Activated CD4-positive, alpha-beta T cell treated with anti-CD3 and anti-CD28 coated beads, Interleukin-2, Interleukin-4, amounts not matched to agents 100 ng/mL and 50 ng/mL, durations not matched to agents 16 hours and 8 hours (primary cell): ENCODE results near the gene NYAP1.
"Not testable (repeated sequence)": the region's sequence is repeated elsewhere in the genome, so short reads cannot be mapped to it uniquely, and the experiment has no call there.

Source experiments
- DNase-seq: peaks from one replicate; pipeline ENCODE4 v3.0.0-alpha.2; 2020; ENCODE audit warnings: low spot score

Gene NYAP1

DNA sequence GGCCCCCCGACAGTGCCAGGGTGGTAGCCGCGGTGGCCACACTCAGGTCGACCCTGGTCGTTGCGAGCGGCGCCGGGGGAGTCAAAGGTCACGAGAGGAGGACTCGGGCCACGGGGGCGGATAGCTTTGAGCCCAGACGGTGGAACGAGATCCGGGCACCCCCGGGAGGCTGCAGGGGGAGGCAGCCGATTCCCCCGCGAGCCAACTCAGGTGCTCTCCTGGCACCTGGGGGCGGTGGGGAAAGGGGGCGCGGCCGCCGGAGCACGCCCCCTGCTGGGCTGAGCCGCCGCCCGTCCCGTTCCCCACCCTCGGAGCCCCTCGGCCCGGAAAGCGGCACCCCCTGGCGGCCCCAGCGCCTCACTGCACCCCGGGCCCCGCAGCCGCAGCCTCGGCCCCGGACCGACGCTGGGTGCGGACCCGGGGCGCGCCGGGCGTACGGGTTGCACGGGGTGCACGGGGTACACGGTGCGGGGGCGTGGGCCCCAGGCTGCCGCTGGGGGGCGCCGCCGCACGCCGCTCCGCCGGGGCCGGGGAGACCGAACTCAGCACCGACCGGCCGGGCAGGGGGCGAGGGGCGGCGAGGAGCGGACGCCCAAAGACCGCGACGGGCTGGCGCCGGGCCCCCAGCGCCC lies 521 bp upstream of the NYAP1 start:
- peak; percentile 82 for DNase-seq

DNA sequence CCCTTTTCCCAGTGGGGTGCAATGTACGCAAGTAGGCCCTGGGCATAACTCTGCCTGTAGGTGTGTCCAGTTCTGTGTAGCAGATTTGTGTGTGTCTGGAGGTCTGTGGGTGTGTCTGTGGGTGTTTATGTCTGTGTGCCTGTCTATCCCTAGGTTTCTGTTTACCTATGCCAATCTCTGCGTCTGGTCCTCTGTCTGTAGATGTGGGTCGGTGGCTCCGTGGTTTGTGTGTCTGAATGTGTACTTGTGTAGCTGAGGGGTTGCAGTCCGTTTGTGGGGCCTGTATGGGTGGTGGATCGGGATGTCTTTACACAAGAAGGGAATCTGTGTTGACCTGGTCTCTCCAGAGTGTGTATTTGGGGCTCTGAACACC lies 932 bp downstream of the NYAP1 start:
- no peak for DNase-seq

- DNase-seq: no peak
These were observed 1.7 kb downstream of the NYAP1 start for GRCh38 chr7:100485471-100485876.

- no peak for DNase-seq
These were observed 2.4 kb downstream of the NYAP1 start for GRCh38 chr7:100486111-100486636.

- no peak for DNase-seq
These were observed 3.2 kb downstream of the NYAP1 start for GRCh38 chr7:100486753-100487446.

- DNase-seq: no peak
These were observed 4.8 kb downstream of the NYAP1 start for GRCh38 chr7:100488333-100489095.

DNA sequence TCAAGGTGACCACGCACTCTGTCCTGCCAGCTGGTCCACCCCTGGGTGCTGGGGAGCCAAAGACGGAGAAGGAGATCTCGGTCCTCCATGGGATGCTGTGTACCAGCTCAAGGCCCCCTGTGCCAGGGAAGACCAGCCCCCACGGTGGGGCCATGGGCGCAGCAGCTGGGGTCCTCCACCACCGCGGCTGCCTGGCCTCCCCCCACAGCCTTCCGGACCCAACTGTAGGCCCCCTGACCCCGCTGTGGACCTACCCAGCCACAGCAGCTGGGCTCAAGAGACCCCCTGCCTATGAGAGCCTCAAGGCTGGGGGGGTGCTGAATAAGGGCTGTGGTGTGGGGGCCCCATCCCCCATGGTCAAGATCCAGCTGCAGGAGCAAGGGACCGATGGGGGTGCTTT lies 5.4 kb downstream of the NYAP1 start:
- no peak for DNase-seq

DNA sequence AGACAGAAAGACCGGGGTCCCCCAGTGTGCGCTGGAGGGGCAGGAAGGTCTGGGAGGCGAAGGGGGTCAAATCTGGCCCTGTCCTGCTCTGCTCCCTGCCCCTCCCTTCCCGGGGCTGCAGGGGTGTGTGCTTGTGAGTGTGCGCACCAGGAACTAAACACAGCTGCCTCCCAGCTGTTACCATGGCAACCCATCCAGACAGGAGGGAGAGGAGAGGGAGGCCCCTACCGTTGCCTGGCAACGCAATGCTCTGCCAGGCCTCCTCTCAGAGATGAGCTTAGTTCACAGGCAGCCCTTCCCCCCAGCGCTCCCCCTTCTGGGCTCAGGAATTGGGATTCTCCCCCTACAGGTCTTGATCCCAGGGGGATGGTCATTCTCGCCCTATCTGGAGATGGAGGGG lies 6.1 kb downstream of the NYAP1 start:
- peak; percentile 48 for DNase-seq

GRCh38 chr7:100490483-100491191 lies 6.9 kb downstream of the NYAP1 start:
- no peak for DNase-seq

DNA sequence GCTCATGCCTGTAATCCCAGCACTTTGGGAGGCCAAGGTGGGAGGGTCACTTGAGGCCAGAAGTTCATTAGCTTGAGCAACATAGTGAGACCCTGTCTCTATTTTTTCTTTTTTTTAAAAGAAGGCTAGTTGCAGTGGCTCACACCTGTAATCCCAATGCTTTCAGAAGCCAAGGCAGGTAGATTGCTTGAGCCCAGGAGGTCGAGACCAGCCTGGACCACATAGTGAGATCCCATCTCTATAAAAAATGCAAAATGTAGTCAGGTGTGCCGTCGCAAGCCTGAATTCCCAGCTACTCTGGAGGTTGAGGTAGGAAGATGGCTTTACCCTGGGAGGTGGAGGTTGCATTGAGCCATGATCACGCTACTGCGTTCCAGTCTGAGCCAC lies 7.5 kb downstream of the NYAP1 start:
- no peak for DNase-seq

DNA sequence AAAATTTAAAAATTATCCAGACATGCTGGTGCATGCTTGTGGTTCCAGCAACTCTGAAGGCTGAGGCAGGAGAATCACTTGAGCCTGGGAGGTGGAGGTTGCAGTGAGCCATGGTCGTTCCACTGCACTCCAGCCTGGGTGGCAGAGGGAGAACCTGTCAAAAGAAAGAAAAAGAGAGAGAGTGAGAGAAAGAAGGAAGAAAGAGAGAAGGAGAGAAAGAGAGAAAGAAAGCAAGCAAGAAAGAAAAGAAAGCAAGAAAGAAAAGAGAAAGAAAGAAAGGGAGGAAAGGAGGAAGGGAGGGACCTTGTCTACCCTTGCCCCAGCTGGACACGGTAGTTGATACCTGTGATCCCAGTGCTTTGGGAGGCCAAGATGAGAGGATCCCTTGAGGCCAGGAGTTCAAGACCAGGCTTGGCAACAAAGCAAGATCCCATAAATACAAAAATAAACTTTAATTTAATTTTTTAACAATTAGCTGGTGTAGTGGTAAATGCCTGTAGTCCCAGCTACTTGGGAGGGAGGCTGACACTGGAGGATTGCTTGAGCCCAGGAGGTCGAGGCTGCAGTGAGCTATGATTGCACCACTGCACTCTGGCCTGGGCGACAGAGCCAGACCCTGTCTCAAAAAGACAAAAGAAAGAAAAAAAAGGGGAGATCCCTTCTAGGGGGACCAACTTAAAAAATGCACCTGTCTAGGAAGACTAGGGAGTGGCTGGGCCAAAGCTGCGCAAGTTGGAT lies 9.2 kb downstream of the NYAP1 start:
- no peak for DNase-seq

- peak; percentile 31 for DNase-seq
These were observed 9.9 kb downstream of the NYAP1 start for GRCh38 chr7:100493476-100494264.

DNA sequence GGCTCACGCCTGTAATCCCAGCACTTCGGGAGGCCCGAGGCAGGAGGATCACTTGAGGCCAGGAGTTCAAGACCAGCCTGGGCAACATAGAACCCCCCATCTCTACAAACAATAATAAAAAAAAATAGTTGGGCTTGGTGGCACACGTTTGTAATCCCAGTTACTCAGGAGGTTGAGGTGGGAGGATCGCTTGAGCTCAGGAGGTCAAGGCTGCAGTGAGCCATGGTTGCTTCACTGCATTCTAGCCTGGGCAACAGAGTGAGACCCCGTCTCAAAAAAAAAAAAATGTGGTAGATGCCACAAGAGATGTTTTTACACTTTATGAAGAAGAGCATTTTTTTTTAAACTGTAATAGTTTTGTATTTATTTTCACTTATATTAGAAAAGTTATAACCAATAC lies 12.8 kb downstream of the NYAP1 start:
- DNase-seq: no peak

DNA sequence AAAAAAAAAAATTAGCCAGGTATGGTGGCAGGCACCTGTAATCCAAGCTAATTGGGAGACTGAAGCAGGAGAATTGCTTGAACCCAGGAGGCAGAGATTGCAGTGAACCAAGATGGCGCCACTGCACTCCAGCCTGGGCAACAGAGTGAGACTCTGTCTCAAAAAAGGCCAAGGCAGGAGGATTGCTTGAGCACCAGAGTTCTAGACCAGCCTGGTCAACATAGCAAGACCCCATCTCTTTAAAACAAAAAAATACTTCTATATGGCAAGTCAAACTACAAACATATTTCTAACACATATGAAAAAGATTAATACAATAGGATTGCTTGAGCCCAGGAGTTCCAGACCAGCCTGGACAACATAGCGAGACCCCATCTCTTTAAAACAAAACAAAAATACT lies 17.0 kb downstream of the NYAP1 start:
- not testable (repeated sequence) for DNase-seq

DNA sequence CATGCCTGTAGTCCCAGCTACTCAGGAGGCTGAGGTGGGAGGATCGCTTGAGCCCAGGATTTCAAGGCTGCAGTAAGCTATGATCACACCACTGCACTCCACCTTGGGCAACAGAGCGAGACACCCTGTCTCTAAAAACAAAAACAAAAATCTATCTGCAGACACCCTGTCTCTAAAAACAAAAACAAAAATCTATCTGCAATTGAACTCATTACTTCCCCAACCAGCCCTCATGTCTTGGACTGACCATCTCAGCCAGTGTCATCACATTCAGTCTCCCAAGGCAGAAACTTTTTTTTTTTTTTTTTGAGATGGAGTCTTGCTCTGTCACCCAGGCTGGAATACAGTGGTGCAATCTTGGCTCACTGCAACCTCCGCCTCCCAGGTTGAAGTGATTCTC lies 20.3 kb downstream of the NYAP1 start:
- not testable (repeated sequence) for DNase-seq

- DNase-seq: no peak
These were observed 21.3 kb downstream of the NYAP1 start for GRCh38 chr7:100504887-100505611.

GRCh38 chr7:100506356-100506923 lies 22.7 kb downstream of the NYAP1 start:
- DNase-seq: no peak

DNA sequence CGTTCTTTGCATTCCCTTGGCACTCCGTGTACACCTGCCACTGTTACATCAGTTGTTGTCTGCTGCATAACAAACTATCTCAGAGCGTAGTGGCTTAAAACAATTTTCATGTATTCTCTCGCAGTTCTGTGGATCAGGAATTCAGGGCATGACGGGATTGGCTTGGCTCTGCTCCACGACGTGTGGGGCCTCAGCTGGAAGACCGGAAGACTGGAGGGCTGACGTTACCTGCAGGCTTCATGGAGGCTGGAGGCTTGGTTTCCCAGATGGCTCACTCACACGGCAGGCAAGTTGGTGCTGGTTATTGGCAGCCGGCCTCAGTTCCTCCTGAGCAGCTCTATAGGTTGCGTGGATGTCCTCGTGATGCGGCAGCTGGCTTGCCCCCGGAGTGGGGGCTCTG lies 25.5 kb downstream of the NYAP1 start:
- no peak for DNase-seq

DNA sequence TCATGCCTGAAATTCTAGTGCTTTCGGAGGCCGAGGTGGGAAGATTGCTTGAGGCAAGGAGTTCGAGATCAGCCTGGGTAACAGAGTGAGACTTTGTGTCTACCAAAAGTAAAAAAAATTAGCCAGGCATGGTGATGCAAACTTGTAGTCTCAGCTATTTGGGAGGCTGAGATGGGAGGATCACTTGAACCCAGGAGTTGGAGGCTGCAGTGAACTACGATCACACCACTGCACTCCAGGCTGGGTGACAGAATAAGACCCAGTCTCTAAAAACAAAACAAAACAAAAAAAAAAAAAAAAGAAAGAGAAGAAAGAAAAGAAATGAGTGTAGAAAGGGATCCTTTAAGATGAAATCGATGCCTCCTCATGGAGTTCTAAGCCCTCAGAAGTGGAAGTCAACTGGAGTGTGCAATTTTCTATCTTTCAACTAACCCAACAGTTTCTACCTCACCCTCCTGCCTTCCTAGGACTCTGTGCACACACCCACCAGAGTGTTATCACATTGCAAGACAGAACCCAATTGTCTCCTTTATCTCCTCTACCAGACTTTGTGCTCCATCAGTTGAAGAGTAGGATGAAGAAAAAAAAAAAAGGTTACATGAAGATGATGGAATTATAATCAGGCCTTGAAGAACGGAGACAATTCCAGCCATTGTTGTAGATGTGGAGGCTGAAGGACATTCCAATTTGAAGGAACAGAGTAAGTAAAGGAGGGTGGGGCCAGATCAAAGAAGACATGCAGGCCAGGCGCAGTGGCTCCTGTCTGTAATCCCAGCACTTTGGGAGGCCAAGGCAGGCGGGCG lies 26.9 kb downstream of the NYAP1 start:
- DNase-seq: no peak
